ENCODE measurements around the gene NT5DC3.

The NT5DC3 gene

GRCh38 chr12:103823871-103824270 is 17.2 kb downstream of the NT5DC3 start:
- Histone ChIP-seq H3K27ac (no peak overlapping the region), H3K36me3 (no peaks in the 10 kb centered on the region), H3K27me3 (no peaks in the 10 kb centered on the region), H3K4me3 (ENCODE audit: low read depth in 1 of 2, low read length in 1 of 2) (no peak overlapping the region), H3K4me1 (ENCODE audit: control insufficient read depth in 1 of 2, insufficient read depth in 1 of 2, low read depth in 1 of 2, low read length in 1 of 2) (peaks cover 12 to 17% of the 10 kb centered on the region in 2 experiments), H3K9me3 (no peaks in the 10 kb centered on the region)
- TF ChIP-seq CTCF (IDR thresholded peaks at IDR 0.05), result no peak

- Histone ChIP-seq H3K36me3 (no peaks in the 10 kb centered on the region), H3K27me3 (no peaks in the 10 kb centered on the region), H3K4me1 (ENCODE audit: control insufficient read depth in 1 of 2, insufficient read depth in 1 of 2, low read depth in 1 of 2, low read length in 1 of 2) (peaks cover 0 to 7% of the 10 kb centered on the region in 2 experiments), H3K27ac (no peak overlapping the region), H3K9me3 (no peaks in the 10 kb centered on the region), H3K4me3 (ENCODE audit: low read depth in 1 of 2, low read length in 1 of 2) (no peak overlapping the region)
- TF ChIP-seq CTCF (IDR thresholded peaks at IDR 0.05), result no peak
Observed at GRCh38 chr12:103821773-103822172, 19.3 kb downstream of the NT5DC3 start.

GRCh38 chr12:103820881-103821489 is 20.0 kb downstream of the NT5DC3 start:
- Histone ChIP-seq H3K27me3 (no peaks in the 10 kb centered on the region), H3K36me3 (no peaks in the 10 kb centered on the region), H3K4me3 (ENCODE audit: low read depth in 1 of 2, low read length in 1 of 2) (no peak overlapping the region), H3K27ac (no peak overlapping the region), H3K9me3 (no peaks in the 10 kb centered on the region), H3K4me1 (ENCODE audit: control insufficient read depth in 1 of 2, insufficient read depth in 1 of 2, low read depth in 1 of 2, low read length in 1 of 2) (peaks cover 0 to 7% of the 10 kb centered on the region in 2 experiments)
- TF ChIP-seq CTCF (IDR thresholded peaks at IDR 0.05), result no peak

GRCh38 chr12:103820361-103820760 is 20.7 kb downstream of the NT5DC3 start:
- H3K27ac ChIP-seq, result no peak overlapping the region
- no peak overlapping the region for H3K4me3 ChIP-seq (ENCODE audit: low read depth in 1 of 2, low read length in 1 of 2)
- no peaks in the 10 kb centered on the region for H3K9me3 ChIP-seq
- no peak for TF ChIP-seq CTCF (IDR thresholded peaks at IDR 0.05)
- H3K4me1 ChIP-seq (ENCODE audit: control insufficient read depth in 1 of 2, insufficient read depth in 1 of 2, low read depth in 1 of 2, low read length in 1 of 2), result peaks cover 0 to 7% of the 10 kb centered on the region in 2 experiments
- no peaks in the 10 kb centered on the region for H3K27me3 ChIP-seq
- no peaks in the 10 kb centered on the region for H3K36me3 ChIP-seq

GRCh38 chr12:103819892-103820291 is 21.1 kb downstream of the NT5DC3 start:
- Histone ChIP-seq H3K4me1 (ENCODE audit: control insufficient read depth in 1 of 2, insufficient read depth in 1 of 2, low read depth in 1 of 2, low read length in 1 of 2) (peaks cover 0 to 5% of the 10 kb centered on the region in 2 experiments), H3K27ac (no peak overlapping the region), H3K9me3 (no peaks in the 10 kb centered on the region), H3K36me3 (no peaks in the 10 kb centered on the region), H3K27me3 (no peaks in the 10 kb centered on the region), H3K4me3 (ENCODE audit: low read depth in 1 of 2, low read length in 1 of 2) (no peak overlapping the region)
- TF ChIP-seq CTCF (IDR thresholded peaks at IDR 0.05), result no peak
